IPS DF 4.7 (cell line): Measurements from ENCODE around the gene TAAR5.
"Not testable (repeated sequence)": the region's sequence is repeated elsewhere in the genome, so short reads cannot be mapped to it uniquely, and the experiment has no call there.

Experiments
- DNase-seq: peaks from one replicate; pipeline ENCODE4 v3.0.0-alpha.2; 2013; ENCODE audit warnings: low spot score; ENCODE audit errors: extremely low read depth

Gene TAAR5

DNA sequence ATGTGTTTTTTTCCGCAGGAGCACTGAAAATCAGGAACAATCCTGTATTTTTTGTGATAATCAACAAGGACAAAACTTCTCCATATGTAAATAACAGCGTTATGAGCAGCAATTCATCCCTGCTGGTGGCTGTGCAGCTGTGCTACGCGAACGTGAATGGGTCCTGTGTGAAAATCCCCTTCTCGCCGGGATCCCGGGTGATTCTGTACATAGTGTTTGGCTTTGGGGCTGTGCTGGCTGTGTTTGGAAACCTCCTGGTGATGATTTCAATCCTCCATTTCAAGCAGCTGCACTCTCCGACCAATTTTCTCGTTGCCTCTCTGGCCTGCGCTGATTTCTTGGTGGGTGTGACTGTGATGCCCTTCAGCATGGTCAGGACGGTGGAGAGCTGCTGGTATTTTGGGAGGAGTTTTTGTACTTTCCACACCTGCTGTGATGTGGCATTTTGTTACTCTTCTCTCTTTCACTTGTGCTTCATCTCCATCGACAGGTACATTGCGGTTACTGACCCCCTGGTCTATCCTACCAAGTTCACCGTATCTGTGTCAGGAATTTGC is 19.2 kb downstream of the TAAR5 start, which contains the start of gene TAAR6:
TAAR6 (plus strand) TSS at position 102 of the 557 bp plus-strand sequence; CDS start at position 102, 0 bp downstream.
- no peak for DNase-seq

DNA sequence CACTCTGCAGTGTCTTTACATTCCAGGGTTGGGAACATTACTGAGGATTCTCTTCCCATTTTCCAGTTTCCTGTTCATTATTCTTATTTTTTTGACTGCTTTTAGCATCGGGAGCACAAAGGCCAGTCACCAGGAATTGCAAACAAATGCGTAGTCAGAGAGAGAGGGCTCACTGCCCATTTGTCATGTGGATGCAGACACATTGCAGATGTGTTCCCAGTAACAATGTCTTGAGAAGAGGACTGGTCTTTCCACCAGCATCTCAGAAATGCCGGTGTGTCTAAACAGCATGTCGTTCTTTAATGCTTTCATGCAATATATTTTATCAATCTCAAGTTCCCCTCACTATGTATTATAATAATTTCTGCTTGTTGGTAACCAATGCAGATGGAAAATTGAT is 20.4 kb downstream of the TAAR5 start:
- no peak for DNase-seq

DNA sequence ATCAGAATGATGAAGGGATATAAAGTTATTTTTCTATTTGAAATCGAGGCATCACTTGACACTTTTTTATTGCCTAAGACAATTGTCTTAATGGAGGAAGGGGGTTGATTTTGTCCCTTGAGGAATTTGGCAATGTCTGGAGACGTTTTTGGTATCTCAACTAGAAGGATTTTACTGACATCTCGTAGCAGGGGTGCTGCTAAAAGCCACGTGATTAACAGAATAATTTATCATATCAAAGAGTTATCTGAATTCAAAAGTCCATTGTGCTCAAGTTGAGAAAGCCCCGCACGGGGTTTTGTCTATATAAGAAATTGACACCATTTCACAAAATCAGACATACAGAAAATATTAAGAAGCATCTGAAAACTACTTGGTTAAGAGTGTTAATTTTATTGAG is 20.9 kb downstream of the TAAR5 start:
- DNase-seq = no peak

DNA sequence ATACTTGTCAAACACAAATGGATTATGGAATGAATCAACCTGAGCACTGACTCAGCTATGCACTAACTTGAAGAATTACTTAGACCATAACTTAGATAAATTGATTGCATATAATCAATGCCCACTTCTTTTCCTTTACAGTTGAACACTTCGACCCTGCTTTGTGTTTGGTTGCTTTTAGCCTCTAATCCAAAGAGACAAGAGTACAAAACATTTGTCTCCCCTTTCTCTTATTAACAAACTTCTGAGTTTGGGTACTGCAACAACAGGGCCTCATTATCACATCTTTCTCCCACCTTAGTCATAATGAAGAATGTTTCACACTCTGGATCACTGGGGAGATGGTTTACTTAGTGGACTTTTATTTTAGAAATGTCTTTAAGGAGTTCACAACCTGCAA is 22.0 kb downstream of the TAAR5 start:
- DNase-seq = no peak

DNA sequence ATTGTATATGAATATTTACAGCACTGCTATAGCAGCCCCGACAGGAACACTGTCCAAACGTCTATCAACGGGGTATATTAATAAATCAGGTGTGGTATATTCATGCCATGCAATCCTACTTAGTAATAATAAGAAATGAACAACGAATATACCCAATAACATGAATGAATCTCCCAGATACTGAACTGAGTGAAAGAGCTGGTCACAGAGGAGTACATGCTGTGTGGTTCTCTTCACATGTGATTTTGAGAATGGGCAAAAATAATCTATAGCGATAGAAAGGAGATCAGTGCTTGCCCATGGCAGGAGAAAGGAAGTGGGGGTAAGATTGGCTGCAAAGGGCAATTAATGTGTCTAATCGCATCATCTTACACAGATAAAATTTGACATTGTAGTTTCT is 23.1 kb downstream of the TAAR5 start:
- no peak for DNase-seq

DNA sequence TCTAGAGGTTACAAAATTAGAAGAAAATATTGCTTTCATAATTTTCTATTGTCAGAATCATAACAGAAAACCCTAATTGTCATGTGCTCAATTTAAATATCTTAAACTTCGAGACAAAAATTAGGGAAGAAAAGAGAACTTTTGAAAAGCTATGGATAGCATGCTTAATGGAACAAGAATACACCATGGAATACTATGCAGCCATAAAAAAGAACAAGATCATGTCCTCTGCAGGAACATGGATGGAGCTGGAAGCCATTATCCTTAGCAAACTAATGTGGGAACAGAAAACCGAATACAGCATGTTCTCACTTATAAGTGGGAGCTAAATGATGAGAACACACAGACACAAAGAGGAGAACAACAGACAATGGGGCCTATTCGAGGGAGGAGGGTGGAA is 29.5 kb downstream of the TAAR5 start:
- DNase-seq = not testable (repeated sequence)

DNA sequence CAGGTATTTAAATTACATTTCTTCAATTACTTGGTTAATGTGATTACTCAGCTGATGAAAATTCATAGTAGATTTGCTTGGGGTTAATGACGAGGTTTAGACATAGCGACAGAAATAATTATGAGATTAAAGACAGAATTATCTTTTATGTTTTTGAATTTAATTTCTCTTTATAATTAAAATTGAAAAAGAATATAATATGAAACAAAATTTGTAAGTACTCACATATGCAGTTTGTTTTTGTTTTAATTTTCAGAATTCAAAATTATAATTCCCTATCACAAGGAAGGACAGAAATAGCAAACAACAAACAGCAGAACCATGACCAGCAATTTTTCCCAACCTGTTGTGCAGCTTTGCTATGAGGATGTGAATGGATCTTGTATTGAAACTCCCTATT is 37.2 kb downstream of the TAAR5 start, which contains the start of gene TAAR8:
TAAR8 (plus strand) TSS at position 301 of the 400 bp plus-strand sequence; CDS start at position 322, 21 bp downstream.
- no peak for DNase-seq

DNA sequence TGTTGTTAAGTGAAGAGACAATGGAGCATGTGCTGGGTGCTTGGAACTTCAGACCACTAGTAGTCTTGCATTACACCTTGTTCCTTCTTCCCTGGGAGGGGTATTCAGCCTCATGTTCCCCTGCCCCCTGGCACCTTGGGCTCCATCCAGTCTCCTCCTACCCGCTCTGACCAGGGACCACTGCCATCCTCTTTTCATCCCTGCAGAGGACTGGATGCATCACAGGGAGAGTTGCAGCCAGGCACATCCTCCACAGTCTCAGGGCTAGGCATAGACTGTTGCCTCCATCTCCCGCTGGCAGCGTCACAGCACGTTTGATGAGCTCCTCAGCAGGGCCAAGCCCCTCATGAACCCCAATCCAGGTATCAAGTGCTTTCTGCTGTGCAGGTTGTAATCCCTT is 38.3 kb downstream of the TAAR5 start:
- no peak for DNase-seq

DNA sequence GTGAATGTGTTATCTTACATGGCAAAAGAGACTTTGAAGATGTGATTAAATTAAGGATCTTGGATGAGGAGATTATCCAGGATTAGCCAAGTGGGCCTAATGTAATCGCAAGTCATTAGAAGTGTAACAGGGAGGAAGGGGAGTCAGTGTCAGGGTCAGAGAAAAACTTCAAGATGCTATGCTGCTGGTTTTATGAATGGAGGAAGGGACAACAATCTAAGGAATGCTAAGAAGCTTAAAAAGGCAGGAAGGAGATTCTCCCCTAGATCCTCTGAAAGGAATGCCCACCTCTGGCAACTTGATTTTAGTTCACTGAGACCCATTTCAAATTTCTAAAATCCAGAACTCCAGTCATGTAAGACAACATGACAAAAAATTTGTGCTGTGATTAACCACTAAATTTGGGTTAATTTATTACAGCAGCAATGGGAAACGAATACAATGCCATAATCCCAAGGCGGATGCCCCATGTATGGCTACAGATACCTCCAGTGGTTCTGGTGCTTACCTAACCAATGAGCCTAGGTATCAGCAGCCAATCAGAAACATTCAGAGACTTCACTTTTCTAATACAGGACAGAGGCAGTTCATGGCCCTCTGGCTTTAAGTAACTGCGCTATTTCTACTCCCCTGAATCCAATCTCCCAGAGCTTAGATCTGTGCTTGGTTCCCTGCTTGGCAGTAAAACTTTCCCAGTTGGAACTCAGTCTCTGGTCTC is 40.6 kb downstream of the TAAR5 start:
- no peak for DNase-seq

DNA sequence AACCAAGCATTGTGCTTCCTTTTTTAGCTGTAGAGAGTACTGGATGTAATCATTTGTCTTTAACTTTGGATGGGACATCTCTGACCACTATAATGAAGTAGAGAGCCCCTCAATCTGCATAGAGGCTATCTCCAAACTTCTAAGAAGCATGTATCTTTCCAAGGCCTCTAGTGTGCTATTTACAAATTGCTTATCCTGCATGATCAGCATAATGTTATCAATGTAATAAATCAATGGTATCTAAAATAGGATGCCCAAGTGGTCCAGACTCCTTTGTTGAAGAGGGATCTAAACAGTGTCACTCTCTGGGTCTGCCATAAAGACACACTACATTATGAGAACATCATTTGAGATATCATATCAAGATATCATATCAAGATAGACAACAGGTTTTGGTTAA is 44.7 kb downstream of the TAAR5 start:
- no peak for DNase-seq
